ENCODE results near the gene BRSK2. TPM values are rescaled to one million over a fixed set of nuclear protein-coding genes. Genes with fewer than 3 reads are reported as not detected.
A peak's percentile ranks its signal among the peaks of the same experiment; 100 is the strongest.

BRSK2 gene
- total RNA-seq, 4 donors from 2014 or later = 1.4 to 8.6 (median 2.0) TPM

DNA sequence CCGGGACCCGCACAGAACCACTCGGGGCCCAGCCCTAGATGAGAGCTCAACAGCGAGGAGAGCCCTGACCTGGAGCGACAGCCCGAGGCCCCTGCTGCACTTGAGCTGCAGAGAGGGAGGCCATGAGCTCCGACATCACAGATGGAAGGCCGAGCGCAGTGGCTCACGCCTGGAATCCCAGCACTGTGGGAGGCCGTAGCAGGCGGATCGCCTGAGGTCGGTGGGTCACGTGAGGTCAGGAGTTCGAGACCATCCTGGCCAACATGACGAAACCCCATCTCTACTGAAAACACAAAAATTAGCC is 13.8 kb upstream of the BRSK2 start:
- ATAC-seq = no peak
- no peak for TF ChIP-seq POLR2AphosphoS5 (IDR thresholded peaks at IDR 0.05)
- TF ChIP-seq, protein P1, sequence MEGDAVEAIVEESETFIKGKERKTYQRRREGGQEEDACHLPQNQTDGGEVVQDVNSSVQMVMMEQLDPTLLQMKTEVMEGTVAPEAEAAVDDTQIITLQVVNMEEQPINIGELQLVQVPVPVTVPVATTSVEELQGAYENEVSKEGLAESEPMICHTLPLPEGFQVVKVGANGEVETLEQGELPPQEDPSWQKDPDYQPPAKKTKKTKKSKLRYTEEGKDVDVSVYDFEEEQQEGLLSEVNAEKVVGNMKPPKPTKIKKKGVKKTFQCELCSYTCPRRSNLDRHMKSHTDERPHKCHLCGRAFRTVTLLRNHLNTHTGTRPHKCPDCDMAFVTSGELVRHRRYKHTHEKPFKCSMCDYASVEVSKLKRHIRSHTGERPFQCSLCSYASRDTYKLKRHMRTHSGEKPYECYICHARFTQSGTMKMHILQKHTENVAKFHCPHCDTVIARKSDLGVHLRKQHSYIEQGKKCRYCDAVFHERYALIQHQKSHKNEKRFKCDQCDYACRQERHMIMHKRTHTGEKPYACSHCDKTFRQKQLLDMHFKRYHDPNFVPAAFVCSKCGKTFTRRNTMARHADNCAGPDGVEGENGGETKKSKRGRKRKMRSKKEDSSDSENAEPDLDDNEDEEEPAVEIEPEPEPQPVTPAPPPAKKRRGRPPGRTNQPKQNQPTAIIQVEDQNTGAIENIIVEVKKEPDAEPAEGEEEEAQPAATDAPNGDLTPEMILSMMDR (IDR thresholded peaks at IDR 0.05) = no peak
- TF ChIP-seq POLR2A (IDR thresholded peaks at IDR 0.05) = no peak
- TF ChIP-seq EP300 (IDR thresholded peaks at IDR 0.05) = no peak
- H3K4me3 ChIP-seq = no peak overlapping the region
- H3K36me3 ChIP-seq = no peaks in the 10 kb centered on the region
- H3K27me3 ChIP-seq = peaks cover 23% of the 10 kb centered on the region
- no peak overlapping the region for H3K27ac ChIP-seq
- H3K4me1 ChIP-seq = no peaks in the 10 kb centered on the region
- WGBS, 2 donors (ENCODE audit: low coverage in 1 of 2) = no CpG with 5 or more reads among the region's 17 CpGs
- no peaks in the 10 kb centered on the region for H3K9me3 ChIP-seq

DNA sequence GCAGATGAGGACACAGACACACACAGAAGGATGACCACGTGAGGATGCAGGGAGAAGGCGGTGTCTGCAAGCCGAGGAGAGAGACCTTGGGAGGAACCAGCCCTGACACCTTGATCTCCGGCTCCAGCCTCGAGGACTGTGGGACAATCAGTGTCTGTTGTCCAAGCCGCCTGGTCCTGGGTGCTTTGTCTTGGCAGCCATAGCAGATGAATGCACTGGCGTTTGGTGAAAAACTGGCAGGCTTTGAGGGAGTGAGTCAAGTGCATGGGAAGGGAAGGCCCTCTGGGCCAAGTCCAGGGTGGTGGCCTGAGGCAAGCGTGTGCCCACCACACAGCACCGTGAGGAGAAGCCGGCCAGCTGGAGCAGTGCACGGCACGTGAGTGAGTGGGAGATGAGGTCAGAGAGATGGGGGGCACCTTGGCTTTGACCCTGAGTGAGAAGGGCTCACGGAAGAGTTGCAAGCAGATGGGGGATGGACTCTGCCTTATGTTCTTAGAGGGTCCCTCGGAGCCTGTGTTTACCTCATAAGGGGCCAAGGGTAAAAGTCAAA is 12.4 kb upstream of the BRSK2 start:
- ATAC-seq = no peak
- no peak overlapping the region for H3K4me3 ChIP-seq
- no peaks in the 10 kb centered on the region for H3K4me1 ChIP-seq
- H3K9me3 ChIP-seq = no peaks in the 10 kb centered on the region
- no peak overlapping the region for H3K27ac ChIP-seq
- H3K27me3 ChIP-seq = peaks cover 9% of the 10 kb centered on the region
- H3K36me3 ChIP-seq = no peaks in the 10 kb centered on the region
- TF ChIP-seq, protein P1 (IDR thresholded peaks at IDR 0.05) = no peak
- TF ChIP-seq POLR2AphosphoS5 (IDR thresholded peaks at IDR 0.05) (no peak), EP300 (IDR thresholded peaks at IDR 0.05) (no peak), POLR2A (IDR thresholded peaks at IDR 0.05) (no peak)
- 73 to 80% methylated on average over 5 to 9 of the region's 14 CpGs for WGBS, 2 donors (ENCODE audit: low coverage in 1 of 2)

DNA sequence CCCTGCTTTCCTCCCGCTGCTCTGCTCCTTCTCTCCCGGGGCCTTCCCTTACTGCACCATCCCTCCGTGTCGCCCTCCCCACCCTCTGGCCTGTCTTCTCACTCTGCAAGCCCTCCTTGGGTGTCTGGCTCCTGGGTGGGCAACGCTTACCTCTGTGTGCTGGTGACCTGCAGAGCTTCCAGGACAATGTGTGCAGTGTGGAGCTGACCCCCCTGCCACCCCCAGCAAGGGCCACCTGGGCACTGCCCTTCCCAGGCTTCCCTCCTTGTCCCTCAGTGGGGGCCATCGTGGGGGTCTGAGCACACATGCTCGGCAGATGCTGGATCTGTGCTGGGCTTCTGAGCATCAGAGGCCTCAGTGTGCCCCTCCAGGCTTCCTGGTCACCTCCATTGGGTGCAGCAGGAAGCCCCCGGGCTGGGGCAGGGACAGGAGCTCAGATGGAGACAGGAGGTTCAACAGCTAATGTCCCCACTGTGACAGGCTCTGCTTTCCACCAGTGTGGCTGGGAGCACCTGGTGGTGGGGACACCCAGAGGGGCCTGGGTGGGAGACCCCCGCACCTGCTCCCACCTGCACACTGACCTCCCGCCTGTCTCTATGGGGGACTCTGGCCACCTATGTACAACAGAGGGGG is 7.8 kb upstream of the BRSK2 start:
- WGBS, 2 donors (ENCODE audit: low coverage in 1 of 2) = 0 to 64% methylated on average over 1 to 3 of the region's 10 CpGs
- Histone ChIP-seq H3K27ac (peak overlapping the region in 1 of 4 donors; percentile 83), H3K36me3 (no peaks in the 10 kb centered on the region), H3K4me1 (peaks cover 0 to 13% (median 3%) of the 10 kb centered on the region in 3 donors), H3K27me3 (no peaks in the 10 kb centered on the region), H3K9me3 (no peaks in the 10 kb centered on the region), H3K4me3 (no peak overlapping the region)
- no peak for TF ChIP-seq POLR2AphosphoS5 (IDR thresholded peaks at IDR 0.05)
- TF ChIP-seq EP300 (IDR thresholded peaks at IDR 0.05) = no peak
- no peak for TF ChIP-seq POLR2A (IDR thresholded peaks at IDR 0.05)
- TF ChIP-seq, protein P1 (IDR thresholded peaks at IDR 0.05) = no peak
- ATAC-seq = no peak

DNA sequence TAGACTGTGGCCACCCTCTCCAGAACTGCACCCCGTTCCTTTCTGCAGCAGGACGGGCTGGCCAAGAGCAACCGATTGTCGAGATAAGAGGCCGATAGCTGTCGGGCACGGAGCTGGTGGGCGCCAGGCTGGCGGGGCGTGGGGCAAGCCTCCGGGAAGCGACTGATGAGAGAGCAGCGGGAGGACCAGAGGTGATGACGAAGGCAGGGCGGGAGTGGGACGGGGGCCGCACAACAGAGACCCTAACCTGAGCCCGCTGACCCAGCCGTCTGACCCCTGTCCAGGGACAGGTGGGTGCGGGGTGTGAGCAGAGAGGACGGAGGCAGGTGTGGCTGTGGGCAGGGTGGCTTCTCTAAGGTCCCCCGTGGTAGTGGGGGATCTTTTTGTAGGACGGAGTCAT is 7.3 kb upstream of the BRSK2 start:
- Histone ChIP-seq H3K36me3 (no peaks in the 10 kb centered on the region), H3K9me3 (no peaks in the 10 kb centered on the region), H3K27me3 (no peaks in the 10 kb centered on the region), H3K4me1 (peaks cover 0 to 13% (median 3%) of the 10 kb centered on the region in 3 donors), H3K4me3 (peak overlapping the region in 1 of 2 donors; percentile 64), H3K27ac (peak overlapping the region in 3 of 4 donors; percentile 83 to 89 (median 83))
- no peak for TF ChIP-seq POLR2A (IDR thresholded peaks at IDR 0.05)
- TF ChIP-seq, protein P1 (IDR thresholded peaks at IDR 0.05) = no peak
- no peak for TF ChIP-seq POLR2AphosphoS5 (IDR thresholded peaks at IDR 0.05)
- no peak for TF ChIP-seq EP300 (IDR thresholded peaks at IDR 0.05)
- ATAC-seq = no peak
- WGBS, 2 donors (ENCODE audit: low coverage in 1 of 2) = 70 to 72% methylated on average over 2 to 6 of the region's 23 CpGs

All from gastroesophageal sphincter (tissue), 4 donors.